Measurements from ENCODE around the gene DOC2B. TPM values are rescaled to one million over a fixed set of nuclear protein-coding genes. Genes with fewer than 3 reads are reported as not detected.
"Not testable (repeated sequence)": the region's sequence is repeated elsewhere in the genome, so short reads cannot be mapped to it uniquely, and the experiment has no call there.

Gene DOC2B
- polyA plus RNA-seq, 2 donors = 2.0 to 14.5 TPM

DNA sequence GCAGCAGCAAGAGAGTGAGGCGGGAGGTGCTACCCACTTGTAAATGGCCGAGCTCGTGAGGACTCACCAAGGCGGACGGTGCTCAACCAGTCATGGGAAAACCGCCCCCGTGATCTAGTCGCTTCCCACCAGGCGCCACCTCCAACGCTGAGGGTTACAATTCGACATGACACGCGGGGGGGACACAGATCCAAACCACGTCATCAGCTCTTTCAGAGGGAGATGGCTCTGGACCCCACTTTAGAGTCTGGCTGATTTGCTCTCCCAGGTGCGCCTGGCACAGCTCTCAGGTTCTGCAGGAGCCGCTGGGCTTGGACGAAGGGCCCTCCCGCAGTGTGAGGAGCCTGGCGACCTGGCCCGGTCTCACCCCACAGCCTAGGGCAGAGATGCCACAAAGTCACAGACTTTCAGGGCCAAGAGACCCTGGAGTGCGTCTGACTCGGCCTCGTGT lies 21.1 kb upstream of the DOC2B start:
- H3K27me3 ChIP-seq (ENCODE audit: control insufficient read depth in 1 of 2, insufficient read depth in 2 of 2, low read length in 2 of 2) = no peaks in the 10 kb centered on the region
- peaks cover 0 to 7% of the 10 kb centered on the region in 2 donors for H3K4me1 ChIP-seq (ENCODE audit: control insufficient read depth in 2 of 2, insufficient read depth in 2 of 2, low read length in 1 of 2)
- H3K27ac ChIP-seq (ENCODE audit: low read depth in 2 of 2, low read length in 1 of 2) = no peak overlapping the region
- WGBS, 2 donors = 80 to 83% methylated on average over 23 of the region's 23 CpGs
- no peaks in the 10 kb centered on the region for H3K36me3 ChIP-seq (ENCODE audit: control insufficient read depth in 2 of 2, insufficient read depth in 2 of 2, low read length in 1 of 2)
- no peak overlapping the region for H3K4me3 ChIP-seq (ENCODE audit: low read depth in 1 of 2, low read length in 2 of 2)
- H3K9me3 ChIP-seq (ENCODE audit: control insufficient read depth in 2 of 2, insufficient read depth in 1 of 2, low read depth in 1 of 2, low read length in 1 of 2) = peaks cover 0 to 4% of the 10 kb centered on the region in 2 donors

- not testable (repeated sequence) for H3K9me3 ChIP-seq (ENCODE audit: control insufficient read depth in 2 of 2, insufficient read depth in 1 of 2, low read depth in 1 of 2, low read length in 1 of 2); H3K4me3 ChIP-seq (ENCODE audit: low read depth in 1 of 2, low read length in 2 of 2); H3K4me1 ChIP-seq (ENCODE audit: control insufficient read depth in 2 of 2, insufficient read depth in 2 of 2, low read length in 1 of 2); H3K27ac ChIP-seq (ENCODE audit: low read depth in 2 of 2, low read length in 1 of 2); H3K36me3 ChIP-seq (ENCODE audit: control insufficient read depth in 2 of 2, insufficient read depth in 2 of 2, low read length in 1 of 2); H3K27me3 ChIP-seq (ENCODE audit: control insufficient read depth in 1 of 2, insufficient read depth in 2 of 2, low read length in 2 of 2)
- WGBS, 2 donors = 69 to 70% methylated on average over 10 of the region's 13 CpGs
Observed at GRCh38 chr17:201736-202135, 20.3 kb upstream of the DOC2B start.

- not testable (repeated sequence) for H3K27me3 ChIP-seq (ENCODE audit: control insufficient read depth in 1 of 2, insufficient read depth in 2 of 2, low read length in 2 of 2); H3K9me3 ChIP-seq (ENCODE audit: control insufficient read depth in 2 of 2, insufficient read depth in 1 of 2, low read depth in 1 of 2, low read length in 1 of 2); H3K27ac ChIP-seq (ENCODE audit: low read depth in 2 of 2, low read length in 1 of 2); H3K36me3 ChIP-seq (ENCODE audit: control insufficient read depth in 2 of 2, insufficient read depth in 2 of 2, low read length in 1 of 2); H3K4me3 ChIP-seq (ENCODE audit: low read depth in 1 of 2, low read length in 2 of 2); H3K4me1 ChIP-seq (ENCODE audit: control insufficient read depth in 2 of 2, insufficient read depth in 2 of 2, low read length in 1 of 2)
- WGBS, 2 donors = 82 to 88% methylated on average over 13 to 14 of the region's 16 CpGs
Observed at GRCh38 chr17:201257-201656, 19.8 kb upstream of the DOC2B start.

DNA sequence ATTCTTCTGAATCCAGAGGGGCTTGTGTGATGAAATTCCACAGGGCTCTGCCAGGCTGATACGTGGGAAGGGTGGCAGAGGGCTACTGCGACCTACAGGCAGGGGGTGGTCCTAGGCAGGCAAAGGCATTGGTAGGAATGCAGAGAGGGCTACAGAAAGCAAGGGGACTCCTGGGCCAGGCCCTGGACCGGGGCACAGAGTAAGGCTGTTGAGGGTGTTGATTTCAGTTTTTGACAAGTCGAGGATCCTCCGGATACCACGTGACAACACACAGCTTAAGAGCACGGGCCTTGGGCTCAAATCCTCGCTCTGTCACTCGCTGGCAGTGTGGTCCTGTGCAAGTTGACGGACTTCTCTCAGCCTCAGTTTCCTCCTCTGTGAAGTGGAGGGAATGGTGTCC lies 19.1 kb upstream of the DOC2B start:
- no peaks in the 10 kb centered on the region for H3K9me3 ChIP-seq (ENCODE audit: control insufficient read depth in 2 of 2, insufficient read depth in 1 of 2, low read depth in 1 of 2, low read length in 1 of 2)
- H3K36me3 ChIP-seq (ENCODE audit: control insufficient read depth in 2 of 2, insufficient read depth in 2 of 2, low read length in 1 of 2) = no peaks in the 10 kb centered on the region
- 50 to 66% methylated on average over 10 of the region's 10 CpGs for WGBS, 2 donors
- no peak overlapping the region for H3K4me3 ChIP-seq (ENCODE audit: low read depth in 1 of 2, low read length in 2 of 2)
- H3K4me1 ChIP-seq (ENCODE audit: control insufficient read depth in 2 of 2, insufficient read depth in 2 of 2, low read length in 1 of 2) = peaks cover 0 to 10% of the 10 kb centered on the region in 2 donors
- peak overlapping the region in 1 of 2 donors; percentile 39 for H3K27ac ChIP-seq (ENCODE audit: low read depth in 2 of 2, low read length in 1 of 2)
- H3K27me3 ChIP-seq (ENCODE audit: control insufficient read depth in 1 of 2, insufficient read depth in 2 of 2, low read length in 2 of 2) = no peaks in the 10 kb centered on the region

DNA sequence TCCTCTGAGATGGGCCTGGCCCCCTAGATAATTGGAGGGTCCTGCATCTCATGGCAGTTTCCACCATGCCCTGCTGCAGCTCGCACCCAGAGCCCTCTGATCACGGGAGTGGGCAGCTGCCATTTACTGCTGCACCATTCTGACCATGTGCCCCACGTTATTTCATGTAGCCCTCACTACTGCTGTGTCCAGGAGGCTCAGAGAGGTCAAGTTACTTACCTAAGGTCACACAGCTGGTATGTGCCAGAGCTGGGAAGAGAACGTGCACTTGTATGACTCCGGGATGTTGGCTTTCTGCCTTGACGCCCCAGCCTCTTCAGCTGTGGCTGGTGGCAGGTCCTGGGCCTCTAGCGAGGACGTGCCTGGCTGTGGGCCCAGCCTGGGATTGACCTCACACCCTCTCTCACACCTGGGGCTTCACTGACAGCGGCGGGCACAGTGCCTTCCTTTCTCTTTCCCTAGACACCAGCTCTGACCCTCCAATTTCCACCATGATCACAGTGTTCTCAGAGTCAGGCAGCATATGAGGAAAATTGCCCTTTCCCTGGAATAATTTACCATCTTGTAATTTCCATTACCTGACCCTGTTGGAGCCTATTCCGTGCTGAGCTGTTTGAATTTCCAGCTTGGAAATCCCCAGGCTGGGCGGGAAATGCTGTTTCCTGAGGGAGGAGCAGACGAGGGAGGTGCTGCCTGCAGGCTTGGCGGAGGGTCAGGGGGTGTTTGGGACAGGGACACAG lies 18.5 kb upstream of the DOC2B start:
- H3K27me3 ChIP-seq (ENCODE audit: control insufficient read depth in 1 of 2, insufficient read depth in 2 of 2, low read length in 2 of 2) = no peaks in the 10 kb centered on the region
- no peaks in the 10 kb centered on the region for H3K9me3 ChIP-seq (ENCODE audit: control insufficient read depth in 2 of 2, insufficient read depth in 1 of 2, low read depth in 1 of 2, low read length in 1 of 2)
- 31 to 32% methylated on average over 14 of the region's 14 CpGs for WGBS, 2 donors
- peak overlapping the region; percentile 28 to 39 for H3K27ac ChIP-seq (ENCODE audit: low read depth in 2 of 2, low read length in 1 of 2)
- no peaks in the 10 kb centered on the region for H3K36me3 ChIP-seq (ENCODE audit: control insufficient read depth in 2 of 2, insufficient read depth in 2 of 2, low read length in 1 of 2)
- no peak overlapping the region for H3K4me3 ChIP-seq (ENCODE audit: low read depth in 1 of 2, low read length in 2 of 2)
- H3K4me1 ChIP-seq (ENCODE audit: control insufficient read depth in 2 of 2, insufficient read depth in 2 of 2, low read length in 1 of 2) = peaks cover 0 to 10% of the 10 kb centered on the region in 2 donors

GRCh38 chr17:199191-199604 lies 17.7 kb upstream of the DOC2B start:
- Histone ChIP-seq H3K4me3 (ENCODE audit: low read depth in 1 of 2, low read length in 2 of 2) (no peak overlapping the region), H3K9me3 (ENCODE audit: control insufficient read depth in 2 of 2, insufficient read depth in 1 of 2, low read depth in 1 of 2, low read length in 1 of 2) (no peaks in the 10 kb centered on the region), H3K27ac (ENCODE audit: low read depth in 2 of 2, low read length in 1 of 2) (no peak overlapping the region), H3K4me1 (ENCODE audit: control insufficient read depth in 2 of 2, insufficient read depth in 2 of 2, low read length in 1 of 2) (peaks cover 0 to 10% of the 10 kb centered on the region in 2 donors), H3K36me3 (ENCODE audit: control insufficient read depth in 2 of 2, insufficient read depth in 2 of 2, low read length in 1 of 2) (no peaks in the 10 kb centered on the region), H3K27me3 (ENCODE audit: control insufficient read depth in 1 of 2, insufficient read depth in 2 of 2, low read length in 2 of 2) (no peaks in the 10 kb centered on the region)
- WGBS, 2 donors = 11 to 16% methylated on average over 8 of the region's 8 CpGs

GRCh38 chr17:198225-198624 lies 16.8 kb upstream of the DOC2B start:
- H3K4me3 ChIP-seq (ENCODE audit: low read depth in 1 of 2, low read length in 2 of 2); H3K27me3 ChIP-seq (ENCODE audit: control insufficient read depth in 1 of 2, insufficient read depth in 2 of 2, low read length in 2 of 2); H3K4me1 ChIP-seq (ENCODE audit: control insufficient read depth in 2 of 2, insufficient read depth in 2 of 2, low read length in 1 of 2); H3K36me3 ChIP-seq (ENCODE audit: control insufficient read depth in 2 of 2, insufficient read depth in 2 of 2, low read length in 1 of 2); H3K27ac ChIP-seq (ENCODE audit: low read depth in 2 of 2, low read length in 1 of 2); H3K9me3 ChIP-seq (ENCODE audit: control insufficient read depth in 2 of 2, insufficient read depth in 1 of 2, low read depth in 1 of 2, low read length in 1 of 2): not testable (repeated sequence)
- 90 to 93% methylated on average over 15 of the region's 15 CpGs for WGBS, 2 donors

DNA sequence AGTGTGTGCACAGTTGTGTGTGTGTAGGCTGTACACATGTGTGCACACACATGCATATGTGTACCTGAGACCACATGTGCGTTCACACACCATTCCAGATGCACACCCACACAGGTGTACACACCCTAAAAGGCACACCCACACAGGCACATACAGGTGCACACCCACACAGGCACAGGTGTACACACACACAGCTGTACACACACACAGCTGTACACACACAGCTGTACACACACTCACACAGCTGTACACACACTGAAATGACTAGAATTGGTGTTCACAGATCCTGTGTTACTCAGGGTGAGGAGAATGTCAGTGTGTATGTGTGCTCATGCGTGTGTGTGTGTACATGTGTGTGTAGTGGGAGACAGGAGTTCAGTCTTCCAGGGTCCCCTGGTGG lies 15.9 kb upstream of the DOC2B start:
- 91 to 92% methylated on average over 2 of the region's 2 CpGs for WGBS, 2 donors
- no peak overlapping the region for H3K4me3 ChIP-seq (ENCODE audit: low read depth in 1 of 2, low read length in 2 of 2)
- no peaks in the 10 kb centered on the region for H3K36me3 ChIP-seq (ENCODE audit: control insufficient read depth in 2 of 2, insufficient read depth in 2 of 2, low read length in 1 of 2)
- H3K27ac ChIP-seq (ENCODE audit: low read depth in 2 of 2, low read length in 1 of 2) = no peak overlapping the region
- H3K4me1 ChIP-seq (ENCODE audit: control insufficient read depth in 2 of 2, insufficient read depth in 2 of 2, low read length in 1 of 2) = peaks cover 0 to 10% of the 10 kb centered on the region in 2 donors
- no peaks in the 10 kb centered on the region for H3K9me3 ChIP-seq (ENCODE audit: control insufficient read depth in 2 of 2, insufficient read depth in 1 of 2, low read depth in 1 of 2, low read length in 1 of 2)
- no peaks in the 10 kb centered on the region for H3K27me3 ChIP-seq (ENCODE audit: control insufficient read depth in 1 of 2, insufficient read depth in 2 of 2, low read length in 2 of 2)

- Histone ChIP-seq H3K4me1 (ENCODE audit: control insufficient read depth in 2 of 2, insufficient read depth in 2 of 2, low read length in 1 of 2) (peaks cover 0 to 6% of the 10 kb centered on the region in 2 donors), H3K9me3 (ENCODE audit: control insufficient read depth in 2 of 2, insufficient read depth in 1 of 2, low read depth in 1 of 2, low read length in 1 of 2) (no peaks in the 10 kb centered on the region), H3K27ac (ENCODE audit: low read depth in 2 of 2, low read length in 1 of 2) (no peak overlapping the region), H3K36me3 (ENCODE audit: control insufficient read depth in 2 of 2, insufficient read depth in 2 of 2, low read length in 1 of 2) (no peaks in the 10 kb centered on the region), H3K4me3 (ENCODE audit: low read depth in 1 of 2, low read length in 2 of 2) (no peak overlapping the region), H3K27me3 (ENCODE audit: control insufficient read depth in 1 of 2, insufficient read depth in 2 of 2, low read length in 2 of 2) (no peaks in the 10 kb centered on the region)
- WGBS, 2 donors = 83% methylated on average over 16 of the region's 16 CpGs
Observed at GRCh38 chr17:194828-195602, 13.6 kb upstream of the DOC2B start.
